Effector memory CD4-positive, alpha-beta T cell (primary cell): ENCODE data around the gene ARHGEF6.

ENCODE experiments used
- DNase-seq, 3 donors: peaks; one replicate each; pipeline ENCODE4 v3.0.0-alpha.2; 2020
- H3K27ac ChIP-seq: 2 replicates; pipeline ENCODE4 v1.7.0; 2013; ENCODE audit warnings: mild to moderate bottlenecking, low read length, moderate library complexity; ENCODE audit not compliant: insufficient read depth, poor library complexity, severe bottlenecking
- H3K27me3 ChIP-seq: replicated peaks from 2 replicates; pipeline ENCODE4 v1.7.0; 2013; ENCODE audit warnings: mild to moderate bottlenecking, low read length; ENCODE audit not compliant: insufficient read depth, control insufficient read depth, poor library complexity, severe bottlenecking
- H3K36me3 ChIP-seq: 2 replicates; pipeline ENCODE4 v1.7.0; 2013; ENCODE audit warnings: mild to moderate bottlenecking, low read length, moderate library complexity; ENCODE audit not compliant: control insufficient read depth, insufficient read depth
- H3K4me1 ChIP-seq: 2 replicates; pipeline ENCODE4 v1.7.0; 2013; ENCODE audit warnings: low read length, mild to moderate bottlenecking; ENCODE audit not compliant: control insufficient read depth, insufficient read depth, poor library complexity, severe bottlenecking
- H3K4me3 ChIP-seq: 2 replicates; pipeline ENCODE4 v1.7.0; 2013; ENCODE audit warnings: low read length, low read depth, mild to moderate bottlenecking; ENCODE audit not compliant: insufficient read depth, poor library complexity, severe bottlenecking
- H3K9me3 ChIP-seq: 2 replicates; pipeline ENCODE4 v1.7.0; 2013; ENCODE audit warnings: mild to moderate bottlenecking, low read length, moderate library complexity; ENCODE audit not compliant: control insufficient read depth

ARHGEF6 gene

GRCh38 chrX:136710325-136710951 lies 70.3 kb downstream of the ARHGEF6 start:
- Histone ChIP-seq H3K27me3 (no peaks in the 10 kb centered on the region), H3K4me3 (no peak overlapping the region), H3K36me3 (peaks cover 14% of the 10 kb centered on the region), H3K9me3 (no peaks in the 10 kb centered on the region), H3K4me1 (peaks cover 9% of the 10 kb centered on the region), H3K27ac (peak overlapping the region; percentile 67)
- no peak for DNase-seq

- no peaks in the 10 kb centered on the region for H3K27me3 ChIP-seq
- H3K36me3 ChIP-seq: peaks cover 18% of the 10 kb centered on the region
- DNase-seq: no peak
Measured at GRCh38 chrX:136708348-136708747, 72.4 kb downstream of the ARHGEF6 start.

GRCh38 chrX:136697156-136697555 lies 83.6 kb downstream of the ARHGEF6 start:
- DNase-seq: no peak
- H3K4me3 ChIP-seq: no peak overlapping the region
- H3K27me3 ChIP-seq: no peaks in the 10 kb centered on the region
- peak overlapping the region; percentile 37 for H3K27ac ChIP-seq
- peaks cover 18% of the 10 kb centered on the region for H3K4me1 ChIP-seq
- no peaks in the 10 kb centered on the region for H3K9me3 ChIP-seq
- H3K36me3 ChIP-seq: no peaks in the 10 kb centered on the region

More at GRCh38 chrX:136708348-136708747, 72.4 kb downstream of the ARHGEF6 start:
- Histone ChIP-seq H3K4me3 (no peak overlapping the region), H3K9me3 (no peaks in the 10 kb centered on the region), H3K4me1 (peaks cover 2% of the 10 kb centered on the region), H3K27ac (no peak overlapping the region)

DNA sequence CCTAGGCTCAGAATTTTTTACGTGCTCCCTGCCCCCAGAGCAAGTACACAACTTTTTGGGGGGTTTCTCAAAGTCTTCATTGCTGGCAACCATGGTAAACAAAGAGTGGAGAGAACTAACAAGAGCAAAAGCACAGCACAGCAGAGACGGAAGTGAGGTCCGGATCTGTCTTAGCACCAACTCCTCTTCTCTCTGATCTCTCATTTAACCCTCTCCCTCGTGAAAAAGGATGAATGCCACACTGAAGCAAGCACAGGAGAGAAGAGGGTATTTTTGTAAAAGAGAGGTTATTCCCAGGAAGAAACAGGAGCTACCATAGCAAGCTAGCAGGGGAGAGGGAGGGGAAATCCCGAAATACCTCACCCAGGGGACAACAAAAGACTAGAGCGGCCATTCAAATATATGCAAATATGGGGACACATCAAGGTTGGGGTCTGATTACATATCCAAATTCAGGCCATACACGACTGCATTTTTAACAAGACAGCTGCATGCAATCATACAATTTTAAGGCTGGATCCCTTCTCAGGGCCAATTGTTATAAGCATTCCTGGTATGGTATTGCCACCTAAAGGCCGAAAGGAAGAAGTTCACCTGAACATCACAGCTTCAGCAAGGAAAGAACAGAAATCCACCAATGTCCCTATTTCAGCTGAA lies 86.2 kb downstream of the ARHGEF6 start:
- Histone ChIP-seq H3K9me3 (no peaks in the 10 kb centered on the region), H3K4me1 (peaks cover 39% of the 10 kb centered on the region), H3K27ac (peak overlapping the region; percentile 86), H3K27me3 (no peaks in the 10 kb centered on the region), H3K4me3 (no peak overlapping the region), H3K36me3 (no peaks in the 10 kb centered on the region)
- no peak for DNase-seq

DNA sequence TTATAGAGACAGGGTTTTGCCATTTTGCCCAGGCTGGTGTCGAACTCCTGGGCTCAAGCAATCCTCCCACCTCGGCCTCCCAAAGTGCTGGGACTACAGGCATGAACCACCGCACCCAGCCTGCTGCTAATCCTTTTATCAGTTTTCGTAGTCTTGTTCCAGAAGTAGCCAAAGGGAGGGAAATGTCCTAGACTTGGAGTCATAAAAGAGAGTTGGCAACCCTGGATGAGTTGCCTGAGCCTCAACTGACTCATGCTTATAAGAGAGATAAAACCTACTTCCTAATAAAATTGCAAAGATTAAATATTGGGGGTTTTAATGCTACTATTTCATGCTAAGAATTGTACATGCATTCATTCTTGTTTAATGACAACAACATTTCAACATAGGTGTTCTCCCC lies 88.5 kb downstream of the ARHGEF6 start:
- H3K9me3 ChIP-seq: no peaks in the 10 kb centered on the region
- peaks cover 57% of the 10 kb centered on the region for H3K4me1 ChIP-seq
- H3K4me3 ChIP-seq: no peak overlapping the region
- H3K27me3 ChIP-seq: no peaks in the 10 kb centered on the region
- DNase-seq: no peak
- no peaks in the 10 kb centered on the region for H3K36me3 ChIP-seq
- H3K27ac ChIP-seq: peak overlapping the region; percentile 65

DNA sequence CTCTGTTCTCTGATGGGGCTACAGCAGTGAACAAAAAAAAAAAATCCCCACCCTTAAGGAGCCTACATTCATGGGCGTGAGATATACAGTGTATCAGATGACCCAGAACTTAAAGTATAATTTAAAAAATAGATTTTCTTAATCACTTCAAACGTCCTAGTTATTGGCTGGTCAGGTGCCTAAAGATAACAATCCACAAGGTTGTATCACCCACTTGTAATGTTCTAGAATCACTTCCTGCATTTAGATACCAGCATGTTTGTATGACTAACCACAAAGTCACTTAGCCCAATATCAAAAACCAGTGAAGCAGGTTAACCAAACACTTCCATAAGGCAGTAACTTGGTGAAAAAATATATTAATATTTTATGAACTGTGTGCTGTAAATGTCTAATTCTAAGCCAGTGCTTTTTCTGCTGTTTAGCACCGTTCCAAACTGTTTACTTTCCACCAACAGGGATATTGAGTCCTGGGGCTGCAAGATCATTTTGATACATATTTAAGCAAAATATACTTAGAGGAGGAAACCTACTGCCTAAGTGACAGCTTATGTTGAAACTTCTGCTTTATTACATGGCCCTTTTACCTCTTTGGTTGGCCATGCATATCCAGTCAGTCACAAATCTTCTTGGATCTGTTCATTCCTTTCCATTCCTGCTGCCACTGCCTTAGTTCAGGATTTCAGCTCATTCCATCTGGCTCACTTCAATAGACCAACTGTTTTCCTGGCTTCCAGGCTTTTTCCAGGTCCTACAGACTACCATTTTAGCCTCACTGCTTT lies 89.5 kb downstream of the ARHGEF6 start:
- Histone ChIP-seq H3K4me1 (peaks cover 56% of the 10 kb centered on the region), H3K36me3 (no peaks in the 10 kb centered on the region), H3K27me3 (no peaks in the 10 kb centered on the region), H3K9me3 (no peaks in the 10 kb centered on the region), H3K27ac (peak overlapping the region; percentile 65), H3K4me3 (no peak overlapping the region)
- DNase-seq: no peak

DNA sequence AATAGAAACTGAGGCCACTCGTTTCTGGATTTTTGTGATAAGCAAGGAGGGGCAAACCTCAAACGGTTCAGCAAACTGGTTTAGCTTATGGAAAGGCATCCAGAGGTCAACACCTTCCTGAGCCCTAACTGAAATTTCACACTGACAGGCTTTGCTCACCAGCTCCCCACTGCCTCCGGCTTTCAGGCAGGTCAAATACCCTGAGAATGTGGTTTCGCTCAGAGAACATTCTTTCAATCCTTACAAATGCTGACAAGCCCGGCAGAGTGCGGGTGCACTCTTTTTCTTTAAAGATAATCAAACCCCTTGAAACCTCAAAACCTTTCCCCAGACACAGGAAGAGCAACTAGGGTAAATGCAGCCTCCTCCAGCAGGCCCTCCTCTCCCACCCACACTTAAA lies 91.3 kb downstream of the ARHGEF6 start:
- Histone ChIP-seq H3K9me3 (no peaks in the 10 kb centered on the region), H3K36me3 (peaks cover 6% of the 10 kb centered on the region), H3K4me3 (no peak overlapping the region), H3K4me1 (peaks cover 59% of the 10 kb centered on the region), H3K27me3 (no peaks in the 10 kb centered on the region), H3K27ac (peak overlapping the region; percentile 65)
- no peak for DNase-seq

DNA sequence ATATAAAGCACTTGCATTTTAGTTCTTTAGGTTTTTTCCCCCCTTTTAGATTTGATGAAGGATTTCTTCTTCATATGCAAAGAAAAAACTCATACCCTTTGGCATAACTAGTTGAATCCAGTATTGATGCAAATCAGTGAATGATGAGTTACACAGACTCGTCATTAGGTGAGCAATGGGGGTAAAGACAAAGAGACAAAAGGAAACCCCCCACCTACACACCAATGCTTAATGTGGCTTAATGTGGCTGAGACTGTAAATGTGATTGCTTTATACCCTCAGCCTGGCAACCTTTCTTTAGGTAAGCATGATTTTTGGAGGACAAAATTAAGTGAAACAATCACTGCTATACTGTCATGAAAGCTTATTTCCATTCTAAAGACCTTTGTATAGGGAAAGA lies 93.3 kb downstream of the ARHGEF6 start:
- peak overlapping the region; percentile 66 for H3K27ac ChIP-seq
- H3K36me3 ChIP-seq: peaks cover 6% of the 10 kb centered on the region
- no peak overlapping the region for H3K4me3 ChIP-seq
- no peak for DNase-seq
- no peaks in the 10 kb centered on the region for H3K9me3 ChIP-seq
- peaks cover 52% of the 10 kb centered on the region for H3K4me1 ChIP-seq
- no peaks in the 10 kb centered on the region for H3K27me3 ChIP-seq

GRCh38 chrX:136684120-136684519 lies 96.6 kb downstream of the ARHGEF6 start:
- DNase-seq: no peak
- H3K4me3 ChIP-seq: no peak overlapping the region
- peaks cover 24% of the 10 kb centered on the region for H3K4me1 ChIP-seq
- no peaks in the 10 kb centered on the region for H3K27me3 ChIP-seq
- no peaks in the 10 kb centered on the region for H3K9me3 ChIP-seq
- no peak overlapping the region for H3K27ac ChIP-seq
- H3K36me3 ChIP-seq: peaks cover 6% of the 10 kb centered on the region

DNA sequence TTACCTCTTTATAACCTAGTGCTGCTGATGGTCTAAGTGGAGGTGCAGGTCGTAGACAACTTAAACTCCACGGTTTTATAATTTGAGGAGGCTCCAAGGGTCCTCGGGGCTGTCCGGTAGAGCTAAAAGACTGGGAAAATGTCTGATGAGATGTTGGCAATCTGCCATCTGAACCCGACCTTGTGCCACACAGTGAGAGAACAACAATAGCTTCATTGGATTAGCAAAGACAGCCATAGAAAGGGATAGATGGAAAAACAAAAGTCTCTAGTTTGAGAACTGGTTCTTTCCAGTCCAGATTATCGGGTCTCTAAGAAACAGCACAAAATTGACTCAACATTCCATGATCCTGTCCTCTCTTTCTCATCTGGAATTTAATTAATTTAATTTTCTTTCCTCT lies 101.2 kb downstream of the ARHGEF6 start:
- DNase-seq: no peak
- no peaks in the 10 kb centered on the region for H3K9me3 ChIP-seq
- H3K27me3 ChIP-seq: no peaks in the 10 kb centered on the region
- H3K4me1 ChIP-seq: peaks cover 24% of the 10 kb centered on the region
- no peak overlapping the region for H3K27ac ChIP-seq
- H3K36me3 ChIP-seq: peaks cover 1% of the 10 kb centered on the region
- no peak overlapping the region for H3K4me3 ChIP-seq
